Measurements from ENCODE around the gene VMP1.
A peak's percentile ranks its signal among the peaks of the same experiment; 100 is the strongest.

Gene VMP1

DNA sequence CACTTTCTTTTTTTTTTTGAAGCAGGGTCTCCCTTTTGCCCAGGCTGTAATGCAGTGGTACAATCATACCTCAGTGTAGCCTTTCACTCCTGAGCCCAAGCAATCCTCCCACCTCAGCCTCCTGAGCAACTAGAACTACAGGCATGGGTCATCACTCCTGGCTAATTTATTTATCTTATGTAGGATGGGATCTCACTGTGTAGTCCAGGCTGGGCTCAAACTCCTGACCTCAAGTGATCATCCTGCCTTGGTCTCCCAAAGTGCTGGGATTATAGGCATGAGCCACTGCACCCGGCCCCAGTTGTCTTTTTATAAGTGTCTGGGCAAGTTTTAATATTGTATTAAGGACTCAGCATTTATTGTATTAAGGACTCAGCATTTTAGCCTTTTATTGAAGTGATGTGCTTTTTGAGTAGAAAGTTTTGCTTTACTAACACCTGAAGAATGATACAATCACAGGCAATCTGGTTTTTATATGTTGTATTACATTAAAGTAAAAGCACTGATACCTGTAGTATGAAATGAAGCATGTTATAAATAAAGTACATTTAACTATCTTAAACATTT, 22.9 kb downstream of the VMP1 start:
- H3K27ac ChIP-seq (ENCODE audit: low read depth, low read length): no peak overlapping the region

DNA sequence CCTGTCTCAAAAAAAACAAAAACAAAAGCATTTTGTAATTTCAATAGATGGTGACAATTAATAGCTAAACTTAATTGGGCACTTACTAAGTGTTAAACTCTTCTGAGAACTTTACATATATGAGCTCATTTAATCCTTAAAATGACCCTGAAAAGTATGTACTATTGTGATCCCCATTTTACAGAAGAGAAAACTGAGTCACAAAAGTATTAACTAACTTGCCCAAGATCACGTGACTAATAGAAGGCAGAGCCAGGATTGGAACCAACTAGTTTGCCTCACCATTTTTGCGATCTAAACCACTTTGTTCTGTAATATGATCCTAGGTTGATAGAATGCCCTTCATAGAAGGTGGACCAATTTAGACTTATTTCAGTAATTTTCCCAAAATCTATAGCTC, 26.2 kb downstream of the VMP1 start:
- no peaks in the 10 kb centered on the region for H3K4me1 ChIP-seq (ENCODE audit: control insufficient read depth, insufficient read depth, low read length, unreplicated experiment)
- H2AFZ ChIP-seq (ENCODE audit: low read length, unreplicated experiment): no peak overlapping the region
- no peak overlapping the region for H3K4me3 ChIP-seq (ENCODE audit: low read depth, low read length)
- peaks cover 20% of the 10 kb centered on the region for H3K79me2 ChIP-seq (ENCODE audit: control insufficient read depth, insufficient read depth, low read length, unreplicated experiment)
- 0 out of 2 replicates have a peak, but pooled peaks cover 13% of the 10 kb centered on the region for H3K36me3 ChIP-seq (ENCODE audit: insufficient read depth, low read length)
- no peak overlapping the region for H3K27ac ChIP-seq (ENCODE audit: low read depth, low read length)
- no peaks in the 10 kb centered on the region for H3K27me3 ChIP-seq (ENCODE audit: insufficient read depth, low read length)

More for the DNA sequence above, 22.9 kb downstream of the VMP1 start:
- H3K4me3 ChIP-seq (ENCODE audit: low read depth, low read length): no peak overlapping the region
- 0 out of 2 replicates have a peak, but pooled peaks cover 6% of the 10 kb centered on the region for H3K36me3 ChIP-seq (ENCODE audit: insufficient read depth, low read length)
- peaks cover 44% of the 10 kb centered on the region for H3K79me2 ChIP-seq (ENCODE audit: control insufficient read depth, insufficient read depth, low read length, unreplicated experiment)
- peaks cover 5% of the 10 kb centered on the region for H3K4me1 ChIP-seq (ENCODE audit: control insufficient read depth, insufficient read depth, low read length, unreplicated experiment)
- no peak overlapping the region for H2AFZ ChIP-seq (ENCODE audit: low read length, unreplicated experiment)
- H3K27me3 ChIP-seq (ENCODE audit: insufficient read depth, low read length): no peaks in the 10 kb centered on the region

DNA sequence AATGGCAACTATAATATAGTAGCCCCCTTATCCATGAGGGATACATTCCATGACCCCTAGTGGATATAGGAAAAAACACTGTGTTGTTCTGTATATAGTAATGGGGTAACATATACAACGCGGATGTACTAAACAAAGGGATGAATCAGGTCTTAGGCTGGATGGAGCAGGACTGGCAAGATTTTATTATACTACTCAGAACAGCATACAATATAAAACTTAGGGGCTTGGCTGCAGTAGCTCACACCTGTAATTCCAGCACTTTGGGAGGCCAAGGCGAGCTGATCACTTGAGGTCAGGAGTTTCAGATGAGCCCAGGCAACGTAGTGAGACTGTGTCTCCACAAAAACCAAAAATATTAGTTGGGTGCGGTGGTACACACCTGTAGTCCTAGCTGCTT, 26.8 kb downstream of the VMP1 start:
- Histone ChIP-seq H3K79me2 (ENCODE audit: control insufficient read depth, insufficient read depth, low read length, unreplicated experiment) (peaks cover 15% of the 10 kb centered on the region), H3K4me3 (ENCODE audit: low read depth, low read length) (no peak overlapping the region), H3K4me1 (ENCODE audit: control insufficient read depth, insufficient read depth, low read length, unreplicated experiment) (no peaks in the 10 kb centered on the region), H3K36me3 (ENCODE audit: insufficient read depth, low read length) (0 out of 2 replicates have a peak, but pooled peaks cover 13% of the 10 kb centered on the region), H3K27ac (ENCODE audit: low read depth, low read length) (no peak overlapping the region), H2AFZ (ENCODE audit: low read length, unreplicated experiment) (no peak overlapping the region), H3K27me3 (ENCODE audit: insufficient read depth, low read length) (no peaks in the 10 kb centered on the region)

DNA sequence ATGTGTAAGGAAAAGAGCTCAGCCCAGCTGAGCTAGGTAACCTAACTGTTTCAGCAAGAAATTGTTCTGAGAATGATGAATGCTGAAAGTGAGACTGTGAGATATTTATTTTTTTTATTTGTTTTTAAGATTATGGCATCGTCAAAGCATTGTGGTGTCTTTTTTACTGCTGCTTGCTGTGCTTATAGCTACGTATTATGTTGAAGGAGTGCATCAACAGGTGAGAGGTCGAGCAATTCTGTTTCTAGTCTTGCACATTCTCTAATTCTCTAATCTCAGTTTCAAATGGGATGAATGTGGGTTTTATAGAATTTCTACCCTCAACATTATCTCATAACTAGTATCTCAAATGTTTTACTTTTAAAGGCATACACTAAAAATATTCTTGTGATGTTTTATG, 29.9 kb downstream of the VMP1 start:
- Histone ChIP-seq H3K27me3 (ENCODE audit: insufficient read depth, low read length) (no peaks in the 10 kb centered on the region), H2AFZ (ENCODE audit: low read length, unreplicated experiment) (no peak overlapping the region), H3K27ac (ENCODE audit: low read depth, low read length) (no peak overlapping the region), H3K79me2 (ENCODE audit: control insufficient read depth, insufficient read depth, low read length, unreplicated experiment) (peaks cover 7% of the 10 kb centered on the region), H3K4me3 (ENCODE audit: low read depth, low read length) (no peak overlapping the region), H3K36me3 (ENCODE audit: insufficient read depth, low read length) (peaks cover 13% of the 10 kb centered on the region; the same call in 1 of the 2 replicates), H3K4me1 (ENCODE audit: control insufficient read depth, insufficient read depth, low read length, unreplicated experiment) (no peaks in the 10 kb centered on the region)

DNA sequence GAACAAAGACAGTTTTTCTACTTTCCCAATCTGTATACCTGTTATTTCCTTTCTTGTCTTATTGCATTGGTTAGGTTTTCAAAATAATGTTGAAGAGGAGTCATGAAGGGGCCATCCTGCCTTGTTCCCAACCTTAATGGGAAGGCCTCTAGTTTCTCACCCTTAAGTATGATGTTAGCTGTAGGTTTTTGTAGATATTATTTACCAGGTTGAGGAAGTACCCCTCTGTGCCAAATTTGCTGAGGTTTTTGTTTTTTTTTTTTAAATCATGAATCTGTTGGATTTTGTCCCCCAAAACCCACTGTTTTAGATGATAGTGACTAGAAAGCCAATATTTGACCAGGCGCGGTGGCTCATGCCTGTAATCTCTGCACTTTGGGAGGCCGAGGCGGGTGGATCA, 36.4 kb downstream of the VMP1 start:
- Histone ChIP-seq H3K79me2 (ENCODE audit: control insufficient read depth, insufficient read depth, low read length, unreplicated experiment) (no peaks in the 10 kb centered on the region), H3K27ac (ENCODE audit: low read depth, low read length) (no peak overlapping the region), H3K4me1 (ENCODE audit: control insufficient read depth, insufficient read depth, low read length, unreplicated experiment) (no peaks in the 10 kb centered on the region), H3K36me3 (ENCODE audit: insufficient read depth, low read length) (peaks cover 24% of the 10 kb centered on the region), H3K4me3 (ENCODE audit: low read depth, low read length) (no peak overlapping the region), H2AFZ (ENCODE audit: low read length, unreplicated experiment) (no peak overlapping the region), H3K27me3 (ENCODE audit: insufficient read depth, low read length) (no peaks in the 10 kb centered on the region)

DNA sequence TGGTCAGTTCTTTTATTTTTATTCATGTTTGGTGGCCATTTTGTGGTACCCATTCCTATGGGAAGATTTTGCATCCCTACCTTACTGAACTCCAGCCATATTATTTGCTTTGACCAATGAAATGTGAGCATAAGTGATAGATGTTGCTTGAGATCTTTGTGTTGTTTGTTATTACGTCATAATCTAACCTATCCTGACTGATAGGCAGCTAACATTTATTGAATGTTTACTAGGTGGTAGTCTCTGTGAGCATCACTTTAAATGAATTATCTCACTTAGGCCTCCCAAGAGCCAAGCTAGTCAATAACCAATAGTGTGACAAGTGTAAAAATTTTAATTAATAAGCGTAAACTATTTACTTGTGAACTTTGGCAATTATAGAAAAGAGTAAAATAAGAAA, 37.6 kb downstream of the VMP1 start:
- Histone ChIP-seq H3K27me3 (ENCODE audit: insufficient read depth, low read length) (no peaks in the 10 kb centered on the region), H3K79me2 (ENCODE audit: control insufficient read depth, insufficient read depth, low read length, unreplicated experiment) (no peaks in the 10 kb centered on the region), H3K36me3 (ENCODE audit: insufficient read depth, low read length) (peaks cover 24% of the 10 kb centered on the region), H3K27ac (ENCODE audit: low read depth, low read length) (no peak overlapping the region), H3K4me1 (ENCODE audit: control insufficient read depth, insufficient read depth, low read length, unreplicated experiment) (no peaks in the 10 kb centered on the region), H3K4me3 (ENCODE audit: low read depth, low read length) (no peak overlapping the region), H2AFZ (ENCODE audit: low read length, unreplicated experiment) (no peak overlapping the region)

DNA sequence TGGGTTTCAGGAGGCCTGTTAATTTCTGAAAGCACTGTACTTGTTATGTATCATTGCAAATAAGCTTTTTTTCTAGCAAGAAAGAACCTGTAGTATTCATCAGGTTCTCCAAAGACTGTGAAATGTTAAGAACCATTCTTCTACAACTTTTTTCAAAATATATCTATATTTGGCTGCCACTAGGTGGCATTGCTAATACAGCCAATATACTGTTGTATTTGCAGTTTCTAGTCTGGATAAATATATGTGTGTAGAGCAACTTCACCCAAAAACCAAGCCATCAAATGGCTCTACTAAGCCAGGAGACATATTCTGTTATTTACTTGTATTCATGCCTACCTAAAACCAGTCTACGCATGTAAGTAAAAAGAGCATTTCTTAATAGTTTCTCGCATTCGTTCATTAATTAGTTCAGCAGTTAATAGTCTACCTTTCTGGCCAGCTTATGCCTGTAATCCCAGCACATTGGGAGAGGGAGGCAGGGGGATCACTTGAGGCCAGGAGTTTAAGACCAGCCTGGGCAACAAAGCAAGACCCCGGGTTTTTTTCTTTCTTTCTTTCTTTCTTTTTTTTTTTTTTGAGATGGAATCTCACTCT, 39.5 kb downstream of the VMP1 start:
- H3K4me1 ChIP-seq (ENCODE audit: control insufficient read depth, insufficient read depth, low read length, unreplicated experiment): no peaks in the 10 kb centered on the region
- peaks cover 20% of the 10 kb centered on the region for H3K36me3 ChIP-seq (ENCODE audit: insufficient read depth, low read length)
- H3K27ac ChIP-seq (ENCODE audit: low read depth, low read length): no peak overlapping the region
- no peaks in the 10 kb centered on the region for H3K27me3 ChIP-seq (ENCODE audit: insufficient read depth, low read length)
- H2AFZ ChIP-seq (ENCODE audit: low read length, unreplicated experiment): no peak overlapping the region
- H3K4me3 ChIP-seq (ENCODE audit: low read depth, low read length): no peak overlapping the region
- no peaks in the 10 kb centered on the region for H3K79me2 ChIP-seq (ENCODE audit: control insufficient read depth, insufficient read depth, low read length, unreplicated experiment)

DNA sequence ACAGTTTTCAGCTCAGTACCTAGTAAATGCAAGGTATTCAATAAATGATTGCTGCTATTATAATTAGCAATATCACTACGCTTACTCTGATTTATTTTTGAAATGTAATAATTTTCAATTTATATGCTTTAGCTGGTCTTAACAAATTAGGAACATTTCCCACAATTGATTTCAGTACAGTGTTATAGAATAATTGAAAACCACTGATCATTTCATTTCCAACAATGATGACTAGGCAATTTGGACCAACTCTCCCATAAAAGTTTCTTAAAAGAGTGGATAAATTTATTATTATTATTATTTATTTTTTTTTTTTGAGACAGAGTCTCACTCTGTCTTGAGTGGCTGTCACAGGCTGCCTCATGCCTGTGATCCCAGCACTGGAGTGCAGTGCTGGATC, 41.1 kb downstream of the VMP1 start:
- Histone ChIP-seq H3K4me3 (ENCODE audit: low read depth, low read length) (no peak overlapping the region), H3K36me3 (ENCODE audit: insufficient read depth, low read length) (peaks cover 9% of the 10 kb centered on the region), H3K27me3 (ENCODE audit: insufficient read depth, low read length) (no peaks in the 10 kb centered on the region), H2AFZ (ENCODE audit: low read length, unreplicated experiment) (no peak overlapping the region), H3K79me2 (ENCODE audit: control insufficient read depth, insufficient read depth, low read length, unreplicated experiment) (no peaks in the 10 kb centered on the region), H3K4me1 (ENCODE audit: control insufficient read depth, insufficient read depth, low read length, unreplicated experiment) (peaks cover 9% of the 10 kb centered on the region), H3K27ac (ENCODE audit: low read depth, low read length) (0 out of 2 replicates have a peak overlapping the region, but pooled peaks have one; percentile 25)

DNA sequence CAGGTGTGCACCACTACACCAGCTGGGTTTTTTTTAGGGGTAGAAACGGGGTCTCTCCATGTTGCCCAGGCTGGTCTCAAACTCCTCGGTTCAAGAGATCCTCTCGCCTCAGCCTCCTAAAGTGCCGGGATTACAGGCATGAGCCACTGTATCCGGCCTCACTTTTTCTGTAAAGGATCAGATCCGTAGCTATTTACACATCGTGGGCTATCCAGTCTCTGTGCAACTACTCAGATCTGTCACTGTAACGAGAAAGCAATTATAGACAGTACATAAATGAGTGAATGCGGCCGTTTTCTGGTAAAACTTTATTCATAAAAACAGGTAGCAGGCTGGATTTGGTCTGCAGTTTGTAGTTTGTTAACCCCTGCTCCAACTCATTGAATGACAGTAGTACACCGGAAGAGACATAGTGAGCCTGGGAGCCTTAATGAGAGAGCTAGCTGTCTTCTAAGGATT, 44.5 kb downstream of the VMP1 start:
- Histone ChIP-seq H3K4me3 (ENCODE audit: low read depth, low read length) (no peak overlapping the region), H3K79me2 (ENCODE audit: control insufficient read depth, insufficient read depth, low read length, unreplicated experiment) (peaks cover 10% of the 10 kb centered on the region), H3K4me1 (ENCODE audit: control insufficient read depth, insufficient read depth, low read length, unreplicated experiment) (peaks cover 40% of the 10 kb centered on the region), H3K27me3 (ENCODE audit: insufficient read depth, low read length) (no peaks in the 10 kb centered on the region), H3K27ac (ENCODE audit: low read depth, low read length) (peak overlapping the region; percentile 5), H3K36me3 (ENCODE audit: insufficient read depth, low read length) (no peaks in the 10 kb centered on the region), H2AFZ (ENCODE audit: low read length, unreplicated experiment) (no peak overlapping the region)

DNA sequence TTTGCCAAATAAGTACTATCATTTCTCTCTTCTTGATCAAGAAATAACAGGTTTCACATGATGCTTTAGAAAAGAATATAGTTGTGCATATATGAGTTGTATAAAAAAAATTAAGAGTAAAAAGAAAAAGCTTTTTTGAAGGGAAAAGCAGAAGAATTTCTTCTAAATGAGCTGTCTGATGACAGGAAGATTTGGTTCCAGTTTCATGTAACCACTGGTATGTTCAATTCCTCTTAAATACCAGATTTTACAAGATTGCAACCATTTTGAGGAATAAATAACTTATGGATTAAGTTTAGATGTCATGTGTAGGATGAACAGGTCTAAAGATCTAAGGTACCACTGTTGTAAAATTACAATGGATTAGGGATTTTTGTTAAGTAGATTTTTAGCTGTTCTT, 45.0 kb downstream of the VMP1 start:
- Histone ChIP-seq H3K36me3 (ENCODE audit: insufficient read depth, low read length) (no peaks in the 10 kb centered on the region), H3K4me3 (ENCODE audit: low read depth, low read length) (no peak overlapping the region), H3K79me2 (ENCODE audit: control insufficient read depth, insufficient read depth, low read length, unreplicated experiment) (peaks cover 10% of the 10 kb centered on the region), H2AFZ (ENCODE audit: low read length, unreplicated experiment) (no peak overlapping the region), H3K27me3 (ENCODE audit: insufficient read depth, low read length) (no peaks in the 10 kb centered on the region), H3K27ac (ENCODE audit: low read depth, low read length) (peak overlapping the region; percentile 5), H3K4me1 (ENCODE audit: control insufficient read depth, insufficient read depth, low read length, unreplicated experiment) (peaks cover 45% of the 10 kb centered on the region)

DNA sequence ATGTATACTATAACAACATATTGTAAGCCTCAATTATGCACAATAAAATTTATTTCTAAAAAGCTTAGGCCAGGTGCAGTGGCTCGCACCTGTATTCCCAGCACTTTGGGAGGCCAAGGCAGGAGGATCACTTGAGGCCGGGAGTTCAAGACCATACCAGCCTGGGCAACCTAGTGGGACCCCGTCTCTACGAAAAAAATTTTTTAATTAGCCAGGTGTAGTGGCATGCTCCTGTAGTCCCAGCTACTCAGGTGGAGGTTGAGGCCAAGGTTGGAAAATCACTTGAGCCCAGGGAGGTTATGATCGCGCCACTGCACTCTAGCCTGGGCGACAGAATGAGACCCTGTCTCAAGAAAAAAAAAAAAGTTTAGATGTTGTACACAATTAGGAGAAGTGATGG, 45.5 kb downstream of the VMP1 start:
- H3K36me3 ChIP-seq (ENCODE audit: insufficient read depth, low read length): peaks cover 1% of the 10 kb centered on the region; the same call in 1 of the 2 replicates
- H2AFZ ChIP-seq (ENCODE audit: low read length, unreplicated experiment): no peak overlapping the region
- no peak overlapping the region for H3K4me3 ChIP-seq (ENCODE audit: low read depth, low read length)
- no peaks in the 10 kb centered on the region for H3K27me3 ChIP-seq (ENCODE audit: insufficient read depth, low read length)
- H3K4me1 ChIP-seq (ENCODE audit: control insufficient read depth, insufficient read depth, low read length, unreplicated experiment): peaks cover 47% of the 10 kb centered on the region
- H3K79me2 ChIP-seq (ENCODE audit: control insufficient read depth, insufficient read depth, low read length, unreplicated experiment): peaks cover 12% of the 10 kb centered on the region
- H3K27ac ChIP-seq (ENCODE audit: low read depth, low read length): peak overlapping the region; percentile 98
